ENCODE results near the gene MAMDC4.

Gene MAMDC4

GRCh38 chr9:136856079-136856476 lies 3.9 kb downstream of the MAMDC4 start:
- Histone ChIP-seq H3F3A (ENCODE audit: low read depth) (no peaks in the 10 kb centered on the region), H3K9me2 (replicated peaks; ENCODE audit: low read depth, low read length) (no peaks in the 10 kb centered on the region), H3K9ac (ENCODE audit: low read depth, low read length, poor library complexity, severe bottlenecking) (no peak overlapping the region), H3K4me1 (ENCODE audit: insufficient read depth, low read length, poor library complexity, severe bottlenecking) (no peaks in the 10 kb centered on the region), H3K4me2 (ENCODE audit: low read depth, low read length, poor library complexity, severe bottlenecking) (no peak overlapping the region), H3K79me2 (ENCODE audit: insufficient read depth, low read length) (no peaks in the 10 kb centered on the region), H3K36me3 (ENCODE audit: insufficient read depth, low read length) (peaks cover 9% of the 10 kb centered on the region; the same call in 1 of the 2 replicates), H3K4me3 (ENCODE audit: low read length, poor library complexity, severe bottlenecking) (no peak overlapping the region), H3K27me3 (ENCODE audit: insufficient read depth, low read length, poor library complexity, severe bottlenecking) (no peaks in the 10 kb centered on the region), H2AFZ (ENCODE audit: low read length) (no peak overlapping the region), H3K9me3 (ENCODE audit: insufficient read depth, low read depth, low read length) (no peaks in the 10 kb centered on the region), H4K20me1 (ENCODE audit: insufficient read depth, low read length, poor library complexity, severe bottlenecking) (peaks cover 3% of the 10 kb centered on the region)
- TF ChIP-seq EZH2phosphoT487 (IDR thresholded peaks at IDR 0.05; ENCODE audit: borderline replicate concordance) = no peak
- no peak for TF ChIP-seq CTCF (conservative IDR thresholded peaks at IDR 0.05; ENCODE audit: low read length)

- Histone ChIP-seq H3F3A (ENCODE audit: low read depth) (no peaks in the 10 kb centered on the region), H3K4me3 (ENCODE audit: low read length, poor library complexity, severe bottlenecking) (no peak overlapping the region), H3K4me1 (ENCODE audit: insufficient read depth, low read length, poor library complexity, severe bottlenecking) (no peaks in the 10 kb centered on the region), H3K4me2 (ENCODE audit: low read depth, low read length, poor library complexity, severe bottlenecking) (no peak overlapping the region), H3K9me3 (ENCODE audit: insufficient read depth, low read depth, low read length) (no peaks in the 10 kb centered on the region), H3K9me2 (replicated peaks; ENCODE audit: low read depth, low read length) (no peaks in the 10 kb centered on the region), H3K27me3 (ENCODE audit: insufficient read depth, low read length, poor library complexity, severe bottlenecking) (no peaks in the 10 kb centered on the region), H3K36me3 (ENCODE audit: insufficient read depth, low read length) (peaks cover 4% of the 10 kb centered on the region; the same call in 1 of the 2 replicates), H4K20me1 (ENCODE audit: insufficient read depth, low read length, poor library complexity, severe bottlenecking) (peaks cover 3% of the 10 kb centered on the region), H3K9ac (ENCODE audit: low read depth, low read length, poor library complexity, severe bottlenecking) (no peak overlapping the region), H3K79me2 (ENCODE audit: insufficient read depth, low read length) (no peaks in the 10 kb centered on the region), H2AFZ (ENCODE audit: low read length) (no peak overlapping the region)
- TF ChIP-seq CTCF (conservative IDR thresholded peaks at IDR 0.05; ENCODE audit: low read length) (no peak; the same call in 1 of the 2 replicates), EZH2phosphoT487 (IDR thresholded peaks at IDR 0.05; ENCODE audit: borderline replicate concordance) (no peak)
These were observed 4.5 kb downstream of the MAMDC4 start for GRCh38 chr9:136856541-136857141.

GRCh38 chr9:136857166-136857565 lies 5.0 kb downstream of the MAMDC4 start:
- no peaks in the 10 kb centered on the region for H3K4me1 ChIP-seq (ENCODE audit: insufficient read depth, low read length, poor library complexity, severe bottlenecking)
- H3K9me2 ChIP-seq (replicated peaks; ENCODE audit: low read depth, low read length) = no peaks in the 10 kb centered on the region
- no peaks in the 10 kb centered on the region for H3K9me3 ChIP-seq (ENCODE audit: insufficient read depth, low read depth, low read length)
- peaks cover 4% of the 10 kb centered on the region; the same call in 1 of the 2 replicates for H3K36me3 ChIP-seq (ENCODE audit: insufficient read depth, low read length)
- H3K79me2 ChIP-seq (ENCODE audit: insufficient read depth, low read length) = no peaks in the 10 kb centered on the region
- H3F3A ChIP-seq (ENCODE audit: low read depth) = no peaks in the 10 kb centered on the region
- no peak overlapping the region for H3K4me3 ChIP-seq (ENCODE audit: low read length, poor library complexity, severe bottlenecking)
- no peak overlapping the region for H3K9ac ChIP-seq (ENCODE audit: low read depth, low read length, poor library complexity, severe bottlenecking)
- TF ChIP-seq EZH2phosphoT487 (IDR thresholded peaks at IDR 0.05; ENCODE audit: borderline replicate concordance) (no peak), CTCF (conservative IDR thresholded peaks at IDR 0.05; ENCODE audit: low read length) (no peak)
- H3K4me2 ChIP-seq (ENCODE audit: low read depth, low read length, poor library complexity, severe bottlenecking) = no peak overlapping the region
- no peak overlapping the region for H2AFZ ChIP-seq (ENCODE audit: low read length)
- H4K20me1 ChIP-seq (ENCODE audit: insufficient read depth, low read length, poor library complexity, severe bottlenecking) = peaks cover 3% of the 10 kb centered on the region
- no peaks in the 10 kb centered on the region for H3K27me3 ChIP-seq (ENCODE audit: insufficient read depth, low read length, poor library complexity, severe bottlenecking)
